Measurements from ENCODE around the gene SUMO1.
A peak's percentile ranks its signal among the peaks of the same experiment; 100 is the strongest.
"Not testable (repeated sequence)": the region's sequence is repeated elsewhere in the genome, so short reads cannot be mapped to it uniquely, and the experiment has no call there.

SUMO1 gene

GRCh38 chr2:202238234-202239197, at the start of gene SUMO1:
TSS of gene SUMO1 (minus strand) at chr2:202238597. CDS start at chr2:202238451, 146 bp downstream.
- peak; percentile 91 for DNase-seq

- no peak for DNase-seq
Observed at GRCh38 chr2:202286595-202286994, 48.2 kb upstream of the SUMO1 start.

- DNase-seq: peak; percentile 16
Observed at GRCh38 chr2:202278944-202279343, 40.5 kb upstream of the SUMO1 start.

GRCh38 chr2:202278036-202278760, 39.8 kb upstream of the SUMO1 start:
- DNase-seq: peak; percentile 15

- not testable (repeated sequence) for DNase-seq
Observed at GRCh38 chr2:202276078-202276720, 37.8 kb upstream of the SUMO1 start.

GRCh38 chr2:202270487-202270886, 32.1 kb upstream of the SUMO1 start:
- no peak for DNase-seq

- peak; percentile 43 for DNase-seq
Observed at GRCh38 chr2:202269585-202269984, 31.2 kb upstream of the SUMO1 start.

- DNase-seq: peak; percentile 34
Observed at GRCh38 chr2:202267495-202267894, 29.1 kb upstream of the SUMO1 start.

- peak; percentile 93 for DNase-seq
Observed at GRCh38 chr2:202265467-202266277, 27.3 kb upstream of the SUMO1 start, which contains the start of gene NOP58. TSS of gene NOP58 (plus strand) at chr2:202265763. CDS start at chr2:202265942, 179 bp downstream.

- no peak for DNase-seq
Observed at GRCh38 chr2:202261531-202261930, 23.1 kb upstream of the SUMO1 start.

GRCh38 chr2:202251494-202251893, 13.1 kb upstream of the SUMO1 start:
- DNase-seq: no peak

GRCh38 chr2:202249521-202250253, 11.3 kb upstream of the SUMO1 start:
- DNase-seq: no peak

GRCh38 chr2:202247710-202248109, 9.3 kb upstream of the SUMO1 start:
- DNase-seq: not testable (repeated sequence)

GRCh38 chr2:202237787-202238233, 587 bp downstream of the SUMO1 start:
- DNase-seq: no peak

- DNase-seq: no peak
Observed at GRCh38 chr2:202221873-202222272, 16.5 kb downstream of the SUMO1 start.

GRCh38 chr2:202215179-202215578, 23.2 kb downstream of the SUMO1 start:
- no peak for DNase-seq

- no peak for DNase-seq
Observed at GRCh38 chr2:202208526-202208925, 29.9 kb downstream of the SUMO1 start.

- DNase-seq: no peak
Observed at GRCh38 chr2:202204855-202205254, 33.5 kb downstream of the SUMO1 start.

GRCh38 chr2:202203348-202203747, 35.0 kb downstream of the SUMO1 start:
- no peak for DNase-seq

- DNase-seq: no peak
Observed at GRCh38 chr2:202201220-202202160, 36.9 kb downstream of the SUMO1 start.

Measured in CD4-positive, alpha-beta T cell treated with Interleukin-12 subunit alpha and Interleukin-12 subunit beta, for 1 hour (primary cell).